Tibial nerve (tissue), 4 donors: ENCODE results near the gene LPIN3. TPM values are rescaled to one million over a fixed set of nuclear protein-coding genes. Genes with fewer than 3 reads are reported as not detected.

ENCODE experiments used
- DNase-seq, 2 donors: peaks; one replicate each; pipeline ENCODE4 v3.0.0-alpha.2; 2019; ENCODE audit warnings: low spot score in 2 of 2
- H3K27ac ChIP-seq, 4 donors: fragments of 200-600 bp; sonication (generic) in 3 of 4; one replicate each; pipeline ENCODE4 v1.5.1; 2017 to 2019; ENCODE audit warnings: mild to moderate bottlenecking in 1 of 4
- H3K27me3 ChIP-seq, 2 donors: fragments of 200-600 bp; sonication (generic) in 1 of 2; one replicate each; pipeline versions ENCODE4 v1.5.1 to v1.6.0; 2017 to 2019
- H3K36me3 ChIP-seq, 3 donors: fragments of 200-600 bp; sonication (generic); one replicate each; pipeline ENCODE4 v1.5.1; 2018 to 2019
- H3K4me1 ChIP-seq, 4 donors: fragments of 200-600 bp; sonication (generic) in 3 of 4; one replicate each; pipeline ENCODE4 v1.5.1; 2017 to 2019
- H3K4me3 ChIP-seq, 4 donors: fragments of 200-600 bp; sonication (generic) in 3 of 4; one replicate each; pipeline ENCODE4 v1.5.1; 2017 to 2019; ENCODE audit warnings: mild to moderate bottlenecking in 1 of 4, moderate library complexity in 1 of 4
- H3K9me3 ChIP-seq, 4 donors: fragments of 200-600 bp; sonication (generic) in 3 of 4; one replicate each; pipeline ENCODE4 v1.5.1; 2017 to 2019
- EP300 ChIP-seq, 2 donors: sonication (generic); formaldehyde crosslinking; IDR thresholded peaks; one replicate each; pipeline ENCODE4 v1.6.1; 2017; ENCODE audit warnings: antibody characterized with exemption in 2 of 2, mild to moderate bottlenecking in 1 of 2
- POLR2A ChIP-seq, 2 donors: fragments of 450-650 bp; IDR thresholded peaks; one replicate each; pipeline ENCODE4 v1.6.1; 2017; ENCODE audit warnings: antibody characterized with exemption in 2 of 2, mild to moderate bottlenecking in 2 of 2, moderate library complexity in 2 of 2
- WGBS, 2 donors: methylation state at CpG; one replicate each; pipeline ENCODE4 v1.1.5; 2018; 5-methylcytosine and 5-hydroxymethylcytosine counted together
- total RNA-seq, 4 donors: library from RNA; depleted of rRNA; stranded (reverse); fragments of >200 nt; gene quantifications; one replicate each; pipeline ENCODE4 v1.1.0, GENCODE V29; 2016
- TF ChIP-seq, protein P1 (sequence below), 5 experiments: fragments of 200-600 bp in 3 of 5; fragments of 450-650 bp in 2 of 5; sonication (generic) in 3 of 5; IDR thresholded peaks; one replicate each; pipeline ENCODE4 v1.5.1; 2016 to 2019; ENCODE audit warnings: antibody characterized with exemption in 5 of 5, mild to moderate bottlenecking in 3 of 5, moderate library complexity in 2 of 5

Gene LPIN3
- total RNA-seq, 4 donors from 2014 or later, result 24.5 to 64.8 (median 36.5) TPM

DNA sequence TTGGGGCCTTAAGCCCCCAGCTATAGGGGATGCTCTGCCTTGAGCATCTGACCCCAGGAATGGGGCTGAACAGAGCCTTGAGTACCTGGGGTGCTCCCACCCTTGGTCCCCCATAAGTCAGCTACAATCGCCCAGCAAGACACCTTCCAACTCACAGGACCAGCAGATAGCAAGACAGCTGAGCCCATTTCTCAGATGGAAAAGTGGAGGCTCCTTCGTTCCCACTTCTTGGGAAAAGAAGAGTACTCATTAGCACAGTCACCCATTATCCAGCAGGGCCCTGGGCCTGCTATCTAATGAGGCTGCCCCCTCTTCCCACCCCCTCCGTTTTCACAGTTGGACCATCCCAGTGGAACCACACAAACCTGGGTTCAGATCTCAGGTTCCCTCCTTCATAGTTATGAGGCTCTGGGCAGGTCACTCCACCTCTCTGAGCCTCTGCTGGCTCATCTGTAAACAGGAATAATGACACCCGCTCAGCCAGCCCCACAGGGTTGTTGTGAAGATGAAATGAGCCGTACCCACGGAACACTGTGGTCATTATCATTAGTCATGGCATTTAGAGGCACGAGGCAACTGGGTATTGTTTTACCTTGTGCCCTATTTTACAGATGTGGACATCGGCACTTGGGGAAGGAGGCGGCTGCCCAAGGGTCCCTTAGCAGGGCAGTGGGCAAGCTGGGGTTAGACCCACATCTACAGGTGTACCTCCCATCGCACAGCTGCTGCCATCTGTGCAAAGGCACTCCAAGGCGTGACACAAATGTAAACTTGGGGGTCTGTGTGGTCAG is 4.5 kb downstream of the LPIN3 start:
- DNase-seq, result no peak
- no peak overlapping the region for H3K4me3 ChIP-seq
- TF ChIP-seq, protein P1, sequence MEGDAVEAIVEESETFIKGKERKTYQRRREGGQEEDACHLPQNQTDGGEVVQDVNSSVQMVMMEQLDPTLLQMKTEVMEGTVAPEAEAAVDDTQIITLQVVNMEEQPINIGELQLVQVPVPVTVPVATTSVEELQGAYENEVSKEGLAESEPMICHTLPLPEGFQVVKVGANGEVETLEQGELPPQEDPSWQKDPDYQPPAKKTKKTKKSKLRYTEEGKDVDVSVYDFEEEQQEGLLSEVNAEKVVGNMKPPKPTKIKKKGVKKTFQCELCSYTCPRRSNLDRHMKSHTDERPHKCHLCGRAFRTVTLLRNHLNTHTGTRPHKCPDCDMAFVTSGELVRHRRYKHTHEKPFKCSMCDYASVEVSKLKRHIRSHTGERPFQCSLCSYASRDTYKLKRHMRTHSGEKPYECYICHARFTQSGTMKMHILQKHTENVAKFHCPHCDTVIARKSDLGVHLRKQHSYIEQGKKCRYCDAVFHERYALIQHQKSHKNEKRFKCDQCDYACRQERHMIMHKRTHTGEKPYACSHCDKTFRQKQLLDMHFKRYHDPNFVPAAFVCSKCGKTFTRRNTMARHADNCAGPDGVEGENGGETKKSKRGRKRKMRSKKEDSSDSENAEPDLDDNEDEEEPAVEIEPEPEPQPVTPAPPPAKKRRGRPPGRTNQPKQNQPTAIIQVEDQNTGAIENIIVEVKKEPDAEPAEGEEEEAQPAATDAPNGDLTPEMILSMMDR (IDR thresholded peaks at IDR 0.05), result no peak
- TF ChIP-seq POLR2A (IDR thresholded peaks at IDR 0.05), result no peak
- H3K36me3 ChIP-seq, result peaks cover 0 to 46% (median 0%) of the 10 kb centered on the region in 3 donors
- H3K4me1 ChIP-seq, result peaks cover 0 to 30% (median 3%) of the 10 kb centered on the region in 4 donors
- no peaks in the 10 kb centered on the region for H3K9me3 ChIP-seq
- H3K27me3 ChIP-seq, result no peaks in the 10 kb centered on the region
- WGBS, 2 donors, result 73 to 82% methylated on average over 10 to 11 of the region's 11 CpGs
- no peak overlapping the region for H3K27ac ChIP-seq

DNA sequence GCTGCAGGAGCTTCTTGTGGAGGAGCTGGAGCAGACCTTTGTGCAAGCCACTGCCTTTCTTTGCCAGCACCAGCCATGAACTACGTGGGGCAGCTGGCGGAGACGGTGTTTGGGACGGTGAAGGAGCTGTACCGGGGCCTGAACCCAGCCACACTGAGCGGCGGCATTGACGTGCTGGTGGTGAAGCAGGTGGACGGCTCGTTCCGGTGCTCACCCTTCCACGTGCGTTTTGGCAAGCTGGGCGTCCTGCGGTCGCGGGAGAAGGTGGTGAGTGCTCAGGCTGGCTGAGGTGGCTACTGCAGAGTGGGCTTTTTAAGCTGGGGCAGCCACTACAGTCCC is 5.1 kb downstream of the LPIN3 start:
- DNase-seq, result no peak
- Histone ChIP-seq H3K4me1 (peaks cover 0 to 25% (median 3%) of the 10 kb centered on the region in 4 donors), H3K9me3 (no peaks in the 10 kb centered on the region), H3K4me3 (no peak overlapping the region), H3K27ac (no peak overlapping the region), H3K36me3 (peaks cover 0 to 52% (median 0%) of the 10 kb centered on the region in 3 donors), H3K27me3 (no peaks in the 10 kb centered on the region)
- WGBS, 2 donors, result 90% methylated on average over 17 of the region's 17 CpGs
- TF ChIP-seq POLR2A (IDR thresholded peaks at IDR 0.05), result no peak
- TF ChIP-seq, protein P1 (IDR thresholded peaks at IDR 0.05), result no peak

DNA sequence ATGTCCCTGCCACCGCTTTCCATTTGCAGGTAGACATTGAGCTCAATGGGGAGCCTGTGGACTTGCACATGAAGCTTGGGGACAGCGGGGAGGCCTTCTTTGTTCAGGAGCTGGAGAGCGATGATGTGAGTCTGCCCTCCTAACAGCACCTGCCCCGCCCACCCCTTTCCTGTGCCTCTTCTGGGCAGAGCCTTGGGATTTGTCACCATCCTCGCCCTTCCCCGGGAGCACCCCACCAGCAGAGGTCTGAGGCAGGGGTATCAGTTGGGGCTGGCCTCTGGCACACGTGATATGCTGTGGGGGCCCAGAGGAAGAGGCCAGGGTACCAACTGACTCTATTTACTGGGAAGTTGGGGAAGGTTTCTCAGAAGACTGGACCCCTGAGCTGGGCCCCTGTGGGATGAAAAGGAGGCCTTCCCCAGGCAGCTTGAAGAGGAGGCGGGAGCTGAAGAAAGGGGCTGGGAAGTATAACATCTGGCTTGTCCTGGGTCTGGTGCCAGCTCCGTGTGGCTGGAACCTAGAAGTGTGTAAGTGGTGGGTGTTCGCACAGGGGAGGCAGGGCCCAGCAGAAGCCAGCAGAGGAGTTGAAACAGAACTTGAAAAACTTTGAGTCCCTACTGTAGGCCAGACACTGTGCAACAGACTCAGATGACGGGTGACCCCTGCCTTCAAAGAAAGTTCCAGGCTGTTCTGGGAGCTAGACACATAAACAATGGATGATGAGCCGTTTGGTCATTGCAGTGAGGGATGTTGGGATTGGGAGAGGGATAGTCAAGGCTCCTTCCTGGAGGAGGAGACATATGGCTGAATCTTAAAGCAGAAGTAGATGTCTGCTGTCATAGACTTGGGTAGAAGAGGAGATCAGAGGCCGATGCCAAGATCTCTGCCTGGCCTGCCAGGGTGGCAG is 7.2 kb downstream of the LPIN3 start:
- WGBS, 2 donors, result 76 to 83% methylated on average over 10 to 13 of the region's 13 CpGs
- Histone ChIP-seq H3K27me3 (no peaks in the 10 kb centered on the region), H3K36me3 (peaks cover 0 to 70% (median 0%) of the 10 kb centered on the region in 3 donors), H3K9me3 (no peaks in the 10 kb centered on the region), H3K4me3 (no peak overlapping the region), H3K4me1 (peaks cover 0 to 7% (median 0%) of the 10 kb centered on the region in 4 donors), H3K27ac (no peak overlapping the region)
- no peak for DNase-seq
- TF ChIP-seq EP300 (IDR thresholded peaks at IDR 0.05), result no peak
- no peak for TF ChIP-seq POLR2A (IDR thresholded peaks at IDR 0.05)

DNA sequence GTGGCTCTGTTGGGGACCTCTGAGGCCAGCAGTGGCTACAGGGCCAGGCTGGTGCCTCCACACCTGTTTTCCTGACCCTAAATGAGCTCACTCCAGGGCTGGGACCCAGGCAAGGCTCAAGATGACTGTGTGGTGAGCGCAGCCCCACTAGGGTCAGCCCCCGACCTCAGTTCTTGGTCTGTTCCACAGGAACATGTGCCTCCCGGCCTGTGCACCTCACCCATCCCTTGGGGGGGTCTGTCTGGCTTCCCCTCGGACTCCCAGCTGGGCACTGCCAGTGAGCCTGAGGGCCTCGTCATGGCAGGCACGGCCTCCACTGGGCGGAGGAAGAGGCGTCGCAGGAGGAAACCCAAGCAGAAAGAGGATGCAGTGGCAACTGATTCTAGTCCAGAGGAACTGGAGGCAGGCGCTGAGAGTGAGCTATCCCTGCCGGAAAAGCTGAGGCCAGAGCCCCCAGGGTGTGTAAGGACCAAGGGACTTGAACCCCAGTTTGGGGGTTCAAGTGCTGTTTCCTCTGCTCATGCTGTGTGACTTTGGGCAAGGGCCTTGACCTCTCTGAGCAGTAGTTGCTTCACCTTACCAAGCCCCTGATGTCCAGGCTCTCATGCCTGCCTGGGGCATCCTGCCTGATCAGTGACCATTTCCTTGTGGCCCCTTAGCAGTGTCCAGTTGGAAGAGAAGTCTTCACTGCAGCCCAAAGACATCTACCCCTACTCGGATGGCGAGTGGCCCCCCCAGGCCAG is 8.0 kb downstream of the LPIN3 start:
- Histone ChIP-seq H3K27ac (no peak overlapping the region), H3K27me3 (no peaks in the 10 kb centered on the region), H3K4me3 (no peak overlapping the region), H3K4me1 (peaks cover 0 to 4% (median 0%) of the 10 kb centered on the region in 4 donors), H3K36me3 (peaks cover 0 to 79% (median 0%) of the 10 kb centered on the region in 3 donors), H3K9me3 (no peaks in the 10 kb centered on the region)
- TF ChIP-seq, protein P1 (IDR thresholded peaks at IDR 0.05), result no peak
- DNase-seq, result no peak
- 87 to 91% methylated on average over 11 of the region's 13 CpGs for WGBS, 2 donors

DNA sequence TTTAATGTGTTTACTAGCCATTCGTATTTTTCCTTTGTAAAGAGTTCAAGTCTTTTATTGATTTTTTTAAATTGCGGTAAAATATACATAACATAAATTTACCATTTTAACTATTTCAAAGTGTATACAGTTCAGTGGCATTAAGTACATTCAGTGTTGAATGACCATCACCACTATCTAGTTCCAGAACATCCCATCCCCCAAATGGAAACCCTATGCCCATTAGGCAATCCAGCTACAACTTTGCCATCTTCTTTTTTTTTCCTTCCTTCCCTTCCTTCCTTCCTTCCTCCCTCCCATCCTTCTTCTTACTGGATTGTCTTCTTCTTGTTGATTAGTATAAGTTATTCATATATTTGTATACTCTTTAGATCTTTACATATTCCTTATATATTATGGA is 8.6 kb downstream of the LPIN3 start:
- TF ChIP-seq EP300 (IDR thresholded peaks at IDR 0.05), result no peak
- TF ChIP-seq POLR2A (IDR thresholded peaks at IDR 0.05), result no peak
- TF ChIP-seq, protein P1 (IDR thresholded peaks at IDR 0.05), result no peak
- Histone ChIP-seq H3K9me3 (no peaks in the 10 kb centered on the region), H3K4me1 (peaks cover 0 to 1% (median 0%) of the 10 kb centered on the region in 4 donors), H3K27ac (no peak overlapping the region), H3K27me3 (no peaks in the 10 kb centered on the region), H3K4me3 (no peak overlapping the region), H3K36me3 (peaks cover 0 to 84% (median 0%) of the 10 kb centered on the region in 3 donors)
- no peak for DNase-seq
- 79 to 80% methylated on average over 2 of the region's 2 CpGs for WGBS, 2 donors
